K562 (cell line): ENCODE results near the gene MLST8. TPM values are rescaled to one million over a fixed set of nuclear protein-coding genes. Genes with fewer than 3 reads are reported as not detected.

Experiments used
- ATF7 ChIP-seq: fragments of 450-650 bp; IDR thresholded peaks from 2 replicates; pipeline ENCODE4 v1.7.1; 2014; ENCODE audit warnings: mild to moderate bottlenecking, moderate library complexity
- BCOR ChIP-seq: fragments of 450-650 bp; IDR thresholded peaks from 2 replicates; pipeline ENCODE4 v1.6.1; 2016
- CBFB ChIP-seq: sonication (generic); formaldehyde crosslinking; IDR thresholded peaks from 2 replicates; pipeline ENCODE4 v1.4.0; 2020; ENCODE audit warnings: mild to moderate bottlenecking, missing genetic modification reagents
- CTBP1 ChIP-seq: fragments of 450-650 bp; IDR thresholded peaks from 2 replicates; pipeline ENCODE4 v1.6.1; 2016; ENCODE audit warnings: borderline replicate concordance
- ETS1 ChIP-seq: conservative IDR thresholded peaks from 2 replicates; pipeline ENCODE4 v1.6.1; 2011; ENCODE audit warnings: low read depth, mild to moderate bottlenecking, low read length; ENCODE audit not compliant: control insufficient read depth
- GTF2A2 ChIP-seq: IDR thresholded peaks from 2 replicates; pipeline ENCODE4 v1.6.1; 2016; ENCODE audit warnings: mild to moderate bottlenecking, missing genetic modification characterization, missing compliant biosample characterization
- KDM1A ChIP-seq, 2 experiments: fragments of 450-650 bp; IDR thresholded peaks; 2 replicates each; pipeline ENCODE4 v1.6.1; 2016; ENCODE audit warnings: mild to moderate bottlenecking in 2 of 2
- MAZ ChIP-seq, 2 experiments: fragments of 450-650 bp in 1 of 2; sonication (generic) in 1 of 2; formaldehyde crosslinking; IDR thresholded peaks in 1 of 2; conservative IDR thresholded peaks in 1 of 2; 2 replicates each; pipeline versions ENCODE4 v1.4.0 to v1.5.0; 2020; ENCODE audit warnings: mild to moderate bottlenecking in 1 of 2, missing genetic modification reagents in 1 of 2
- MYNN ChIP-seq, 2 experiments: sonication (generic); formaldehyde crosslinking in 1 of 2; IDR thresholded peaks; 2 replicates each; pipeline versions ENCODE4 v1.5.0 to v1.6.1; 2016 to 2020; ENCODE audit warnings: antibody characterized with exemption in 1 of 2, missing genetic modification reagents in 1 of 2
- RBBP5 ChIP-seq: fragments of 200-600 bp; sonication (generic); IDR thresholded peaks from 2 replicates; pipeline ENCODE4 v1.6.1; 2012; ENCODE audit warnings: borderline replicate concordance, mild to moderate bottlenecking, low read length, control low read depth, inconsistent platforms; ENCODE audit not compliant: insufficient read depth, poor library complexity, severe bottlenecking
- RBM15 ChIP-seq: fragments of 200-400 bp; formaldehyde crosslinking; IDR thresholded peaks from 2 replicates; pipeline ENCODE4 v1.6.1; 2018; ENCODE audit warnings: mild to moderate bottlenecking, low read length, moderate library complexity; ENCODE audit not compliant: insufficient read depth
- SETDB1 ChIP-seq: IDR thresholded peaks from one replicate; pipeline ENCODE4 v1.6.1; 2012; ENCODE audit warnings: low read length, control low read depth, inconsistent platforms
- SP1 ChIP-seq: sonication (generic); formaldehyde crosslinking; IDR thresholded peaks from 2 replicates; pipeline ENCODE4 v1.8.1; 2022; ENCODE audit warnings: mild to moderate bottlenecking, missing genetic modification reagents
- TCF7 ChIP-seq: sonication (generic); IDR thresholded peaks from 2 replicates; pipeline ENCODE4 v1.6.1; 2016; ENCODE audit warnings: antibody characterized with exemption, borderline replicate concordance
- TFAP4 ChIP-seq: sonication (generic); formaldehyde crosslinking; IDR thresholded peaks from 2 replicates; pipeline ENCODE4 v1.8.0; 2022; ENCODE audit warnings: missing genetic modification reagents, mild to moderate bottlenecking, moderate library complexity, borderline replicate concordance
- THAP7 ChIP-seq: fragments of 250-450 bp; sonication (Bioruptor Pico); IDR thresholded peaks from 2 replicates; pipeline ENCODE4 v1.5.0; 2021
- XRCC5 ChIP-seq: fragments of 200-400 bp; formaldehyde crosslinking; IDR thresholded peaks from 2 replicates; pipeline ENCODE4 v1.6.1; 2017; ENCODE audit warnings: low read depth, mild to moderate bottlenecking, low read length
- ZNF609 ChIP-seq: sonication (generic); formaldehyde crosslinking; IDR thresholded peaks from 2 replicates; pipeline ENCODE4 v1.8.1; 2023; ENCODE audit warnings: missing genetic modification reagents, mild to moderate bottlenecking, borderline replicate concordance
- polyA plus RNA-seq, 8 experiments: library from polyadenylated mRNA; depleted of rRNA in 4 of 8; stranded (reverse) in 5 of 8; unstranded in 3 of 8; fragments of >200 nt; fragmentation: Nextera tagmentation in 2 of 8; fragmentation: Illumina TruSeq in 1 of 8; extraction: Ambion mirVana in 2 of 8; extraction: Trizol in 1 of 8; gene quantifications; 2 replicates each; pipeline versions ENCODE4 v1.2.1 to v1.2.3, GENCODE V29; 2011 to 2014; ENCODE audit warnings: inconsistent platforms in 1 of 8, missing spikeins in 1 of 8
- total RNA-seq, 7 experiments: library from RNA; depleted of rRNA in 6 of 7; stranded (reverse); fragments of >200 nt in 6 of 7; fragmentation: Illumina TruSeq in 2 of 7; extraction: Trizol in 2 of 7; gene quantifications; 2 replicates each; pipeline versions ENCODE4 v1.2.1 to v1.2.3, GENCODE V29; 2011 to 2021; ENCODE audit warnings: low replicate concordance in 1 of 7

Gene MLST8
- total and polyA plus RNA-seq, 9 of the 15 experiments (the other 6 are each of a cell fraction or from before 2014, with no cell fraction given), result 1.5 to 116 (median 43.3) TPM

GRCh38 chr16:2251296-2252111, 46.2 kb downstream of the MLST8 start, which contains the start of gene ECI1 (continued):
- TF ChIP-seq MYNN (IDR thresholded peaks at IDR 0.05) (peak; percentile 86; the same call in 1 of the 2 replicates), MYNN (CRISPR knock-in tag; IDR thresholded peaks at IDR 0.05) (no peak), ATF7 (peak; percentile 80), BCOR (peak; percentile 42; the same call in 1 of the 2 replicates), RBM15 (no peak), ZNF609 (CRISPR knock-in tag) (0 out of 2 replicates have a peak, but pooled peaks have one; percentile 77), CBFB (CRISPR knock-in tag) (peak; percentile 95), TCF7 (no peak), TFAP4 (CRISPR knock-in tag) (peak; percentile 92), SETDB1 (no peak), SP1 (CRISPR knock-in tag) (peak; percentile 96), KDM1A (IDR thresholded peaks at IDR 0.05) (no peak), RBBP5 (peak; percentile 72), THAP7 (CRISPR knock-in tag) (peak; percentile 47; the same call in 1 of the 2 replicates), XRCC5 (0 out of 2 replicates have a peak, but pooled peaks have one; percentile 85), ETS1 (peak; percentile 68), CTBP1 (peak; percentile 96), MAZ (CRISPR knock-in tag; conservative IDR thresholded peaks at IDR 0.05 in 1 of 2, IDR thresholded peaks at IDR 0.05 in 1 of 2) (peak; percentile 93 to 97), GTF2A2 (tag) (no peak)
